DND-41 (cell line): ENCODE results near the gene KRT81.

Experiments
- CTCF ChIP-seq: IDR thresholded peaks from 2 replicates; pipeline ENCODE4 v1.5.1; 2012; ENCODE audit warnings: borderline replicate concordance, low read length, moderate library complexity, mild to moderate bottlenecking; ENCODE audit not compliant: poor library complexity, severe bottlenecking; ENCODE audit errors: extremely low read depth
- EZH2 ChIP-seq: IDR thresholded peaks from 3 replicates; pipeline ENCODE4 v1.6.1; 2012; ENCODE audit warnings: borderline replicate concordance, low read depth, mild to moderate bottlenecking, moderate library complexity, low read length, inconsistent platforms; ENCODE audit not compliant: severe bottlenecking

- TF ChIP-seq CTCF = no peak
- TF ChIP-seq EZH2 = no peak
These were observed 27.8 kb upstream of the KRT81 start for GRCh38 chr12:52319097-52319496.
